Endometrium (tissue), 2 donors: ENCODE results near the gene ABHD12.

ENCODE experiments used
- FAIRE-seq: peaks from 2 replicates; lab custom pipeline; 2012; peaks lifted over from hg19 to GRCh38; lab: Jason Lieb, UNC
- donor health status: control.
- donor health status: control.

The ABHD12 gene

GRCh38 chr20:25289886-25290597 lies 100.6 kb downstream of the ABHD12 start:
- FAIRE-seq, result no peak

- FAIRE-seq, result no peak
Measured at GRCh38 chr20:25288291-25289181, 102.1 kb downstream of the ABHD12 start.

- FAIRE-seq, result no peak
Measured at GRCh38 chr20:25287631-25288290, 102.9 kb downstream of the ABHD12 start.

GRCh38 chr20:25286917-25287316 lies 103.7 kb downstream of the ABHD12 start:
- FAIRE-seq, result no peak

- FAIRE-seq, result no peak
Measured at GRCh38 chr20:25285856-25286798, 104.5 kb downstream of the ABHD12 start.

- no peak for FAIRE-seq
Measured at GRCh38 chr20:25285091-25285647, 105.5 kb downstream of the ABHD12 start.

- FAIRE-seq, result no peak
Measured at GRCh38 chr20:25284131-25284601, 106.5 kb downstream of the ABHD12 start.

- no peak for FAIRE-seq
Measured at GRCh38 chr20:25283221-25283951, 107.2 kb downstream of the ABHD12 start.

- no peak for FAIRE-seq
Measured at GRCh38 chr20:25282796-25283195, 107.8 kb downstream of the ABHD12 start.

- FAIRE-seq, result no peak
Measured at GRCh38 chr20:25282034-25282781, 108.4 kb downstream of the ABHD12 start.

GRCh38 chr20:25281541-25281991 lies 109.1 kb downstream of the ABHD12 start:
- FAIRE-seq, result no peak

- no peak for FAIRE-seq
Measured at GRCh38 chr20:25280574-25281535, 109.8 kb downstream of the ABHD12 start.

GRCh38 chr20:25280051-25280573 lies 110.5 kb downstream of the ABHD12 start:
- no peak for FAIRE-seq

GRCh38 chr20:25279403-25279802 lies 111.2 kb downstream of the ABHD12 start:
- no peak for FAIRE-seq

GRCh38 chr20:25278636-25279361 lies 111.8 kb downstream of the ABHD12 start:
- no peak for FAIRE-seq

GRCh38 chr20:25277941-25278521 lies 112.6 kb downstream of the ABHD12 start:
- FAIRE-seq, result no peak
